PFSK-1 (cell line): ENCODE measurements around the gene KCP.

Source experiments
- FOXP2 ChIP-seq: optimal IDR thresholded peaks from 2 replicates; pipeline ENCODE3; 2011; ENCODE audit warnings: borderline replicate concordance, control low read depth, inconsistent platforms; ENCODE audit not compliant: insufficient read depth; ENCODE audit errors: extremely low read length, extremely low read depth
- POLR2AphosphoS5 ChIP-seq: IDR thresholded peaks from 2 replicates; pipeline ENCODE4 v1.6.1; 2012; ENCODE audit warnings: low read depth, mild to moderate bottlenecking, control low read depth, low read length, moderate library complexity
- SIN3A ChIP-seq: IDR thresholded peaks from 2 replicates; pipeline ENCODE4 v1.6.1; 2012; ENCODE audit warnings: mild to moderate bottlenecking, low read length, moderate library complexity, borderline replicate concordance; ENCODE audit not compliant: insufficient read depth
- TAF1 ChIP-seq: IDR thresholded peaks from 2 replicates; pipeline ENCODE4 v1.6.1; 2012; ENCODE audit warnings: low read length, control low read depth, borderline replicate concordance; ENCODE audit not compliant: insufficient read depth
- TF ChIP-seq, protein P1 (sequence below), 2 experiments: IDR thresholded peaks; 2 replicates each; pipeline versions ENCODE4 v1.6.1 to v1.8.0; 2011 to 2012; ENCODE audit warnings: low read depth in 2 of 2, low read length in 2 of 2, control low read depth in 1 of 2, inconsistent platforms in 1 of 2, mild to moderate bottlenecking in 1 of 2, moderate library complexity in 1 of 2; ENCODE audit not compliant: insufficient read depth in 1 of 2

KCP gene

DNA sequence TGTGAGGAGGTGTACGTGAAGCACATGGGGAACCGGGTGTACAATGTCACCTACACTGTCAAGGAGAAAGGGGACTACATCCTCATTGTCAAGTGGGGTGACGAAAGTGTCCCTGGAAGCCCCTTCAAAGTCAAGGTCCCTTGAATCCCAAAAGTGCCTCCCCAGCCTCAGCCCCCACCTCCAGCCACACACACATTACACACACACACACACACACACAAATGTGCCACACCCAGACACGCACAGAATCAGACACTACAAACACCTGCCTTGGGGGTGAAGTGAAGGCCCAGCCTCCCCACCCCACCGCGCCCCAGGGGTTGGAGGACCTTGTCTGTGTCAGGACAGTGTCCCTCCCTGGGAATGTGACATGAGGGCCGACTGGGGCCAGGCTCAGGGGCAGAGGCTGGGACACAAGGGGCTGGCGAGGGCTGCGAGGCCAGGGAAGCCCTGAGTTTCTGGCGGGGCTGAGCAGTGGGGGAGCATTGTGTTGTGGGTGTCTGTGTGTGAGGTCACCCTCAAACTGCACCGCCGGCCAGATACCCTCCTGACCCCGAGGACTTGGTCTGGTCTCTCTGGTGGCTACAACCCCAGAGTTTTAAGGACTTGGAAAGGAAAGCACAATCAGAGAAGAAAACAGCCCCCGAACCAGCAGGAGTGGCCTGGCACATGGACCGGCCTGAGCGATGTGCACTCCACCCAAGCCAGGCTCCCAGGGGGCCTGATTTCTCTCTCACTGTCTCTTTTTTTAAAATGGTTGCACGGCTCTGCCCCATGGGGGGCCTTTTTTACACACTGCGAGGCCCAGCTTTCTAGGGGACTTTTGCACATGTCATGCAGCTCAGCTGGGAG is 51.9 kb downstream of the KCP start:
- TF ChIP-seq, protein P1, sequence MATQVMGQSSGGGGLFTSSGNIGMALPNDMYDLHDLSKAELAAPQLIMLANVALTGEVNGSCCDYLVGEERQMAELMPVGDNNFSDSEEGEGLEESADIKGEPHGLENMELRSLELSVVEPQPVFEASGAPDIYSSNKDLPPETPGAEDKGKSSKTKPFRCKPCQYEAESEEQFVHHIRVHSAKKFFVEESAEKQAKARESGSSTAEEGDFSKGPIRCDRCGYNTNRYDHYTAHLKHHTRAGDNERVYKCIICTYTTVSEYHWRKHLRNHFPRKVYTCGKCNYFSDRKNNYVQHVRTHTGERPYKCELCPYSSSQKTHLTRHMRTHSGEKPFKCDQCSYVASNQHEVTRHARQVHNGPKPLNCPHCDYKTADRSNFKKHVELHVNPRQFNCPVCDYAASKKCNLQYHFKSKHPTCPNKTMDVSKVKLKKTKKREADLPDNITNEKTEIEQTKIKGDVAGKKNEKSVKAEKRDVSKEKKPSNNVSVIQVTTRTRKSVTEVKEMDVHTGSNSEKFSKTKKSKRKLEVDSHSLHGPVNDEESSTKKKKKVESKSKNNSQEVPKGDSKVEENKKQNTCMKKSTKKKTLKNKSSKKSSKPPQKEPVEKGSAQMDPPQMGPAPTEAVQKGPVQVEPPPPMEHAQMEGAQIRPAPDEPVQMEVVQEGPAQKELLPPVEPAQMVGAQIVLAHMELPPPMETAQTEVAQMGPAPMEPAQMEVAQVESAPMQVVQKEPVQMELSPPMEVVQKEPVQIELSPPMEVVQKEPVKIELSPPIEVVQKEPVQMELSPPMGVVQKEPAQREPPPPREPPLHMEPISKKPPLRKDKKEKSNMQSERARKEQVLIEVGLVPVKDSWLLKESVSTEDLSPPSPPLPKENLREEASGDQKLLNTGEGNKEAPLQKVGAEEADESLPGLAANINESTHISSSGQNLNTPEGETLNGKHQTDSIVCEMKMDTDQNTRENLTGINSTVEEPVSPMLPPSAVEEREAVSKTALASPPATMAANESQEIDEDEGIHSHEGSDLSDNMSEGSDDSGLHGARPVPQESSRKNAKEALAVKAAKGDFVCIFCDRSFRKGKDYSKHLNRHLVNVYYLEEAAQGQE (IDR thresholded peaks at IDR 0.05; ENCODE audit: insufficient read depth in 1 of 2, low read depth in 2 of 2, low read length in 2 of 2) = no peak
- TF ChIP-seq FOXP2 (no peak), SIN3A (no peak), POLR2AphosphoS5 (no peak), TAF1 (no peak)

DNA sequence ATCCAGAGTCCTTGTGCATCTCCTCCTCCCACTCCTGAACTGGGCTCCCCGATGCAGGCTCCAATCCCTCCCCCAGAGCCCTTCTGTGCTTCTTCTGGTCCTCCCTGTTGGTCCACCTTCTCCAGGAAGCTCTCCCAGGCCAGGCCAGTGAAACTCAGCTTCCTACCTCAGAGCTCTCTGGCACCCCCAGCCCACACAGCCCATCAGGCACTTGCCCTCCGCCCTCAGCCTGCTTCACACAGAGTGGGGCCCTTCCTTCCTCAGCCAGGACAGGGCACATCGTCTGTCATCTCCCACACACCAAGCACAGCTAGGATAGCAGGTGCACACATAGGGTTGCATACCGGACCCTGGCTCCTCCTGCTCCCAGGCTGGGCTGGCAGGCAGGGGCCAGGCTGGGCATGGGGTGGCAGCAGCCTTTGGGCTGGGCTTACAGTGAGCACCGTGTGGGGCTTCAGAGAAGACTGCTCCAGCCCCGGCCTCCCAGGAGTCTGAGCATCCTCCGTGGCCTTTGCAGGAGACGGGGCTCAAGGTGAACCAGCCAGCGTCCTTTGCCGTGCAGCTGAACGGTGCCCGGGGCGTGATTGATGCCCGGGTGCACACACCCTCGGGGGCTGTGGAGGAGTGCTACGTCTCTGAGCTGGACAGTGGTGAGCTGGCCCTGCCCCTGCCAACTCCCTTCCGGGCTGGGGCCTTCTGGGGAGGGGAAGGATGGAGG is 54.3 kb downstream of the KCP start:
- TF ChIP-seq TAF1 = no peak
- no peak for TF ChIP-seq SIN3A
- no peak for TF ChIP-seq FOXP2
- TF ChIP-seq, protein P1 (IDR thresholded peaks at IDR 0.05; ENCODE audit: insufficient read depth in 1 of 2, low read depth in 2 of 2, low read length in 2 of 2) = no peak
- TF ChIP-seq POLR2AphosphoS5 = no peak

DNA sequence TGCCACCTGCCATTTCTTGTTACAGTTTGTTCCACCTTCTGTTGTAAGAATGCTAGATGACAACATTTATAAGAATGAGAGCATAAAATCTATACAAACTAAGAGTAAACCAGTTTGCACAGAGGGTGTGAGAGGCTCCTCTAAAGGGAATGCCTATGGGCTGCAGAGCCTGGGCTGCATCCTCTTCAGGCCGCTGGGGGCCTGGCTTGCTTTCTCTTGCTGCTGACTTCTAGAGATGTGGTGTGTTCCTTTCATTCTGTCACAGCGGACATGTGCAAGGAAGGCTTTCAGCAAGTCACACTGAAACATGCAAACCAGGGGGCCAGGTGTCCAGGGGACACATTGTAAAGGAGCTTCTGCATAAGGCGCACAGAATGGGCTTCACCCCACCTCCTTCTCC is 55.0 kb downstream of the KCP start:
- TF ChIP-seq POLR2AphosphoS5 (no peak), FOXP2 (no peak), SIN3A (no peak), TAF1 (no peak)
- TF ChIP-seq, protein P1 (IDR thresholded peaks at IDR 0.05; ENCODE audit: insufficient read depth in 1 of 2, low read depth in 2 of 2, low read length in 2 of 2) = no peak

DNA sequence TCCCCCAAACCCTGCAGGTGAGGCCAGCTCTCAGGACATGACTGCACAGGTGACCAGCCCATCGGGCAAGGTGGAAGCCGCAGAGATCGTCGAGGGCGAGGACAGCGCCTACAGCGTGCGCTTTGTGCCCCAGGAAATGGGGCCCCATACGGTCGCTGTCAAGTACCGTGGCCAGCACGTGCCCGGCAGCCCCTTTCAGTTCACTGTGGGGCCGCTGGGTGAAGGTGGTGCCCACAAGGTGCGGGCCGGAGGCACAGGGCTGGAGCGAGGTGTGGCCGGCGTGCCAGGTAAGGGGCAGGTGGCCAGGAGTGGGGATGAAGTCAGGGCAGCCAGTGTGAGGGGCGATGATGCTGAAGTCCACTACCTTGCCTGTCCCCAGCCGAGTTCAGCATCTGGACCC is 56.1 kb downstream of the KCP start:
- TF ChIP-seq TAF1 = no peak
- no peak for TF ChIP-seq FOXP2
- TF ChIP-seq POLR2AphosphoS5 = no peak
- TF ChIP-seq, protein P1 (IDR thresholded peaks at IDR 0.05; ENCODE audit: insufficient read depth in 1 of 2, low read depth in 2 of 2, low read length in 2 of 2) = no peak
- TF ChIP-seq SIN3A = no peak
